GM12878 (cell line): ENCODE measurements around the gene EPS8. TPM values are rescaled to one million over a fixed set of nuclear protein-coding genes. Genes with fewer than 3 reads are reported as not detected.

Source experiments
- ATAC-seq: fragments of 200-7000 bp; cut with Tn5 transposase; 3 replicates; pipeline ENCODE4 v1.9.1; 2020; ENCODE audit warnings: mild to moderate bottlenecking, moderate library complexity
- BruUV-seq: library from RNA; stranded (reverse); fragments of 400-500 nt; replicated peaks from 2 replicates; lab custom pipeline; 2021; lab: Mats Ljungman, UMichigan
- CTCF ChIA-PET: fragments of 300-600 bp; sonication (Branson Sonifier 250); formaldehyde crosslinking; extraction: SDS; loops from one replicate; lab custom pipeline; 2021; ENCODE audit warnings: inconsistent platforms; lab: Yijun Ruan, JAX
- POLR2A ChIA-PET: fragments of 350-600 bp; formaldehyde crosslinking; extraction: SDS; loops from one replicate; lab custom pipeline; 2021; ENCODE audit warnings: inconsistent platforms; lab: Charles Lee
- RAD21 ChIA-PET: fragments of 300-600 bp; sonication (Branson Sonifier 250); formaldehyde crosslinking; loops from one replicate; lab custom pipeline; 2023; ENCODE audit warnings: antibody characterized with exemption; ENCODE audit not compliant: unreplicated experiment; lab: Charles Lee
- SMC1A ChIA-PET: fragments of 300-600 bp; sonication (Branson Sonifier 250); formaldehyde crosslinking; loops from one replicate; lab custom pipeline; 2023; ENCODE audit not compliant: unreplicated experiment, uncharacterized antibody; lab: Charles Lee
- DNase-seq: peaks from one replicate; pipeline ENCODE4 v3.0.0-alpha.2; 2011; ENCODE audit warnings: low read depth, low spot score
- FAIRE-seq: peaks from 3 replicates; lab custom pipeline; 2011; peaks lifted over from hg19 to GRCh38; lab: Jason Lieb, UNC
- H2AFZ ChIP-seq: 2 replicates; pipeline ENCODE4 v1.6.0; 2011; ENCODE audit warnings: low read depth, low read length, control low read depth; ENCODE audit not compliant: control insufficient read depth
- H3K27ac ChIP-seq: 2 replicates; pipeline ENCODE4 v1.5.1; 2011; ENCODE audit warnings: control low read depth; ENCODE audit not compliant: control insufficient read depth, insufficient read depth
- H3K27me3 ChIP-seq, 2 experiments: replicated peaks in 1 of 2; 2 replicates each; pipeline versions ENCODE4 v1.6.0 to v1.6.1; 2011; ENCODE audit warnings: low read length in 1 of 2; ENCODE audit not compliant: control insufficient read depth in 2 of 2, insufficient read depth in 2 of 2
- H3K36me3 ChIP-seq, 2 experiments: 2 replicates each; pipeline ENCODE4 v1.5.1; 2011; ENCODE audit warnings: low read length in 1 of 2; ENCODE audit not compliant: control insufficient read depth in 2 of 2, insufficient read depth in 2 of 2
- H3K4me1 ChIP-seq: 2 replicates; pipeline ENCODE4 v1.6.1; 2011; ENCODE audit warnings: mild to moderate bottlenecking, low read length, moderate library complexity, mixed read lengths; ENCODE audit not compliant: control insufficient read depth, insufficient read depth
- H3K4me2 ChIP-seq: 2 replicates; pipeline ENCODE4 v1.6.0; 2011; ENCODE audit warnings: control low read depth; ENCODE audit not compliant: control insufficient read depth, insufficient read depth
- H3K4me3 ChIP-seq: fragments of 200-600 bp; sonication (generic); 2 replicates; pipeline ENCODE4 v1.5.1; 2016
- H3K79me2 ChIP-seq: 2 replicates; pipeline ENCODE4 v1.6.0; 2011; ENCODE audit warnings: low read length; ENCODE audit not compliant: control insufficient read depth, insufficient read depth
- H3K9ac ChIP-seq: 2 replicates; pipeline ENCODE4 v1.8.0; 2011; ENCODE audit warnings: low read length, control low read depth, mixed read lengths; ENCODE audit not compliant: control insufficient read depth, insufficient read depth
- H3K9me3 ChIP-seq: replicated peaks from 3 replicates; pipeline ENCODE4 v1.5.1; 2011; ENCODE audit warnings: mild to moderate bottlenecking, low read length; ENCODE audit not compliant: control insufficient read depth, insufficient read depth
- H4K20me1 ChIP-seq: 2 replicates; pipeline ENCODE4 v1.6.0; 2011; ENCODE audit not compliant: control insufficient read depth, insufficient read depth
- CBX3 ChIP-seq: fragments of 200-600 bp; sonication (generic); IDR thresholded peaks from 2 replicates; pipeline ENCODE4 v1.6.1; 2016; ENCODE audit warnings: low read depth, borderline replicate concordance
- CHD1 ChIP-seq: IDR thresholded peaks from 2 replicates; pipeline ENCODE4 v1.6.1; 2012; ENCODE audit warnings: low read depth, low read length, improper control_type of control experiment
- FOS ChIP-seq: IDR thresholded peaks from 3 replicates; pipeline ENCODE4 v1.6.1; 2011; ENCODE audit warnings: borderline replicate concordance; ENCODE audit not compliant: insufficient read length; ENCODE audit errors: extremely low read depth
- MEF2B ChIP-seq: fragments of 450-650 bp; IDR thresholded peaks from 2 replicates; pipeline ENCODE4 v1.6.1; 2018; ENCODE audit warnings: mild to moderate bottlenecking, moderate library complexity; ENCODE audit not compliant: partially characterized antibody, poor library complexity, severe bottlenecking
- NR2C2 ChIP-seq: IDR thresholded peaks from 2 replicates; pipeline ENCODE4 v1.6.1; 2011; ENCODE audit warnings: borderline replicate concordance, low read depth; ENCODE audit not compliant: control insufficient read depth, insufficient read length
- YY1 ChIP-seq: IDR thresholded peaks from 2 replicates; pipeline ENCODE4 v1.6.1; 2011; ENCODE audit warnings: low read depth, mild to moderate bottlenecking, low read length
- ZNF274 ChIP-seq: IDR thresholded peaks from one replicate; pipeline ENCODE4 v1.8.0; 2011; ENCODE audit not compliant: insufficient read length, insufficient read depth
- WGBS: methylation state at CpG from one replicate; pipeline ENCODE4 v1.1.6; 2016; ENCODE audit warnings: low lambda C conversion rate; ENCODE audit not compliant: insufficient replicate concordance, insufficient coverage; ENCODE audit errors: missing lambda C conversion rate; 5-methylcytosine and 5-hydroxymethylcytosine counted together
- in situ Hi-C: fragments of 300-500 bp; cut with MboI; formaldehyde crosslinking; loops from 9 replicates; pipeline ENCODE4 v1.14.3; 2018; ENCODE audit warnings: mixed read lengths
- intact Hi-C: fragments of 100-400 bp; cut with micrococcal nuclease; formaldehyde crosslinking; loops from one replicate; pipeline ENCODE4 v1.14.2; 2022; ENCODE audit not compliant: unreplicated experiment
- polyA plus RNA-seq, 11 experiments: library from polyadenylated mRNA; depleted of rRNA in 4 of 11; unstranded in 6 of 11; stranded (reverse) in 5 of 11; fragments of >200 nt; fragmentation: Nextera tagmentation in 4 of 11; fragmentation: Illumina TruSeq in 1 of 11; extraction: Ambion mirVana in 4 of 11; extraction: Trizol in 1 of 11; gene quantifications; 1 replicate in 1 of 11; 2 replicates in 10 of 11; pipeline versions ENCODE4 v1.2.1 to v1.2.3, GENCODE V29; 2011 to 2016; ENCODE audit warnings: inconsistent platforms in 2 of 11, missing spikeins in 2 of 11, low read depth in 1 of 11
- total RNA-seq, 4 experiments: library from RNA; depleted of rRNA in 3 of 4; stranded (reverse); fragments of >200 nt in 3 of 4; fragmentation: Illumina TruSeq in 1 of 4; extraction: Trizol in 1 of 4; gene quantifications; 2 replicates each; pipeline versions ENCODE4 v1.2.1 to v1.2.3, GENCODE V29; 2013 to 2021
- TF ChIP-seq, protein P1 (sequence below), 3 experiments: IDR thresholded peaks in 2 of 3; conservative IDR thresholded peaks in 1 of 3; 2 replicates each; pipeline ENCODE4 v1.5.1; 2011; ENCODE audit warnings: low read depth in 3 of 3, low read length in 3 of 3, mild to moderate bottlenecking in 3 of 3, control low read depth in 2 of 3, moderate library complexity in 2 of 3, inconsistent platforms in 1 of 3, mixed read lengths in 1 of 3; ENCODE audit not compliant: control insufficient read depth in 2 of 3, insufficient read depth in 1 of 3; ENCODE audit errors: extremely low read depth in 1 of 3
- TF ChIP-seq, protein P2 (sequence below): fragments of 150-350 bp; IDR thresholded peaks from 2 replicates; pipeline ENCODE4 v1.6.1; 2014; ENCODE audit warnings: mild to moderate bottlenecking, low read depth, low read length
- TF ChIP-seq, protein P3 (sequence below): IDR thresholded peaks from 2 replicates; pipeline ENCODE4 v1.6.1; 2011; ENCODE audit warnings: mild to moderate bottlenecking, low read depth, low read length, moderate library complexity; ENCODE audit not compliant: insufficient replicate concordance

The EPS8 gene
- total and polyA plus RNA-seq, 10 of the 15 experiments (the other 5 are each of a cell fraction or from before 2014, with no cell fraction given): 1.3 to 127 (median 3.4) TPM

DNA sequence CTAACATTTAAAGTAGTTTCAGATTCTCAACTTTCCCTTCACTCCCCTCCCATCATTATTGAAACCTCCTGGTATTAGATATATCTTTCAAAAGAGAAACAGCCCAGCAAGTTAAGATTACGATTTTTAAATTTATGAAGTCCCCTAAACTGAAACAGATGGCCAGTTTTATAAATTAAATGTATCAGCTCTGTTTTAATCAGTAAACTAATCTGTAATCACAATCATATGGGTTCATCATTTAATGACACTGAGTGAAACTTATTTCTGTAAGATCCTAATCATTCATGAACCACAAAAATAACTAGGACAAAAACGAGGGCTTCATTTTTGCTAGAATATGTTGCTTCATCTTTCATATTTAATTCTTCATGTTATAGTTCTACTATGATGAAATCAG, 137.8 kb downstream of the EPS8 start:
- H3K4me1 ChIP-seq: no peaks in the 10 kb centered on the region
- in situ Hi-C loops (no loop called here), intact Hi-C loops (no loop called here)
- no peak for FAIRE-seq
- CTCF ChIA-PET: interaction anchor here (0.6 to 1.4 kb wide), 3 partner anchors 11 to 39 kb away, joined by 3 to 6 read pairs (median 5); no protein-coding TSS in a partner anchor
- DNase-seq: no peak
- no peaks in the 10 kb centered on the region for H3K79me2 ChIP-seq
- no peak overlapping the region for H3K27ac ChIP-seq
- no peaks in the 10 kb centered on the region for H3K36me3 ChIP-seq
- H3K4me2 ChIP-seq: no peak overlapping the region
- no peaks in the 10 kb centered on the region for H4K20me1 ChIP-seq
- no peak overlapping the region for H3K4me3 ChIP-seq
- WGBS: 34% methylated on average over 2 of the region's 2 CpGs
- RAD21 ChIA-PET: interaction anchor here (1.2 kb wide), 2 partner anchors 35 to 38 kb away, joined by 3 read pairs; no protein-coding TSS in a partner anchor
- H2AFZ ChIP-seq: no peak overlapping the region
- ATAC-seq: no peak
- no peak overlapping the region for H3K9ac ChIP-seq
- no peaks in the 10 kb centered on the region for H3K27me3 ChIP-seq
- no peak for TF ChIP-seq CBX3
- SMC1A ChIA-PET: interaction anchor here (1.0 to 2.3 kb wide), 10 partner anchors 9 to 145 kb away, joined by 3 to 7 read pairs (median 4); no protein-coding TSS in a partner anchor
- BruUV-seq: no TSS peak
- POLR2A ChIA-PET: no interaction called here
- H3K9me3 ChIP-seq: no peaks in the 10 kb centered on the region

DNA sequence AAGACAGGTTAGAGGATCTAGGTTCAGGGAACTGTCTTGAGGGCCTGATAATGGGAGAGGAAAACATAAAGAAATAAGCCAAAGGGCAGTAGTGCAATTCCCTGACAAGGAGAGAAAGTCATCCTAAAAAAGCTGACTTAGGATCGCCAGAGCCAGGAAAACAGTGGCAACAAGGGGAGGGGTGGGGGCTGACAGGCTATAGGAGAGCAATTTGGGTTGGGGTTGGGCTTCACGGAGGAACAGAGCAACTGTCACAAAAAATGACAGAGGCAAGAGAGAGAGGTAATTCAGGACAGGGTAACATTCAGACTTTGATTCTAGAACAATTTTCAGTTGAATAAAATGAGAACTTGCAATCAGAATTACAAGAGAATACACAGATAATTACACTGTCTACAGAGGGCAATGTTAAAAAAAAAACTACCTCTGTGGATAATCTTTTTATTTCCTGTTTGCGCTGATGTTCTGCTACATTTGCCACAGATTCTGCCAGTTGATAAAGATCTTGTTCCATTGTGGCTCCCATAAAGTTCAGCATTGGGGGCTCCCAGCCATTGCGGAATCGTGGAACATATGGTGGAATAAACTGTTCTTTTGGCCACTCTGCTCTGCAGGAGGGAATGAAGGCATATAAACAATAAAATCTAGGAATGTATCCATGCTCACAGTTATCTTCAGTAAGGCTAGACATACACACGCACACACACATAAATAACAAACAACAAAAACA, 138.6 kb downstream of the EPS8 start:
- H3K4me1 ChIP-seq: no peaks in the 10 kb centered on the region
- no peak overlapping the region for H3K9ac ChIP-seq
- no peaks in the 10 kb centered on the region for H4K20me1 ChIP-seq
- no peak for FAIRE-seq
- no peak for DNase-seq
- no peaks in the 10 kb centered on the region for H3K36me3 ChIP-seq
- H3K9me3 ChIP-seq: no peaks in the 10 kb centered on the region
- ChIA-PET POLR2A (no interaction called here), CTCF (interaction anchor here (0.6 to 1.3 kb wide), 2 partner anchors 24 to 40 kb away, joined by 3 to 5 read pairs; no protein-coding TSS in a partner anchor), SMC1A (interaction anchor here (1.6 to 2.3 kb wide), 3 partner anchors 12 to 145 kb away, joined by 3 to 7 read pairs (median 5); no protein-coding TSS in a partner anchor), RAD21 (interaction anchor here (1.2 kb wide), 1 partner anchor 39 kb away, joined by 3 read pairs; no protein-coding TSS in a partner anchor)
- H3K27me3 ChIP-seq: no peaks in the 10 kb centered on the region
- H2AFZ ChIP-seq: no peak overlapping the region
- no TSS peak for BruUV-seq
- no peak for ATAC-seq
- in situ Hi-C loops: no loop called here
- no peak overlapping the region for H3K4me3 ChIP-seq
- WGBS: 73% methylated on average over 6 of the region's 6 CpGs
- intact Hi-C loops: no loop called here
- H3K4me2 ChIP-seq: no peak overlapping the region
- H3K79me2 ChIP-seq: no peaks in the 10 kb centered on the region
- no peak overlapping the region for H3K27ac ChIP-seq
- TF ChIP-seq FOS: no peak
- TF ChIP-seq ZNF274: no peak
- no peak for TF ChIP-seq YY1
- TF ChIP-seq NR2C2: no peak
- TF ChIP-seq, protein P1, sequence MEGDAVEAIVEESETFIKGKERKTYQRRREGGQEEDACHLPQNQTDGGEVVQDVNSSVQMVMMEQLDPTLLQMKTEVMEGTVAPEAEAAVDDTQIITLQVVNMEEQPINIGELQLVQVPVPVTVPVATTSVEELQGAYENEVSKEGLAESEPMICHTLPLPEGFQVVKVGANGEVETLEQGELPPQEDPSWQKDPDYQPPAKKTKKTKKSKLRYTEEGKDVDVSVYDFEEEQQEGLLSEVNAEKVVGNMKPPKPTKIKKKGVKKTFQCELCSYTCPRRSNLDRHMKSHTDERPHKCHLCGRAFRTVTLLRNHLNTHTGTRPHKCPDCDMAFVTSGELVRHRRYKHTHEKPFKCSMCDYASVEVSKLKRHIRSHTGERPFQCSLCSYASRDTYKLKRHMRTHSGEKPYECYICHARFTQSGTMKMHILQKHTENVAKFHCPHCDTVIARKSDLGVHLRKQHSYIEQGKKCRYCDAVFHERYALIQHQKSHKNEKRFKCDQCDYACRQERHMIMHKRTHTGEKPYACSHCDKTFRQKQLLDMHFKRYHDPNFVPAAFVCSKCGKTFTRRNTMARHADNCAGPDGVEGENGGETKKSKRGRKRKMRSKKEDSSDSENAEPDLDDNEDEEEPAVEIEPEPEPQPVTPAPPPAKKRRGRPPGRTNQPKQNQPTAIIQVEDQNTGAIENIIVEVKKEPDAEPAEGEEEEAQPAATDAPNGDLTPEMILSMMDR (IDR thresholded peaks at IDR 0.05 in 2 of 3, conservative IDR thresholded peaks at IDR 0.05 in 1 of 3; ENCODE audit: control insufficient read depth in 2 of 3, extremely low read depth in 1 of 3, insufficient read depth in 1 of 3, low read depth in 3 of 3, low read length in 3 of 3): no peak
- no peak for TF ChIP-seq CHD1
- TF ChIP-seq MEF2B: no peak
- TF ChIP-seq, protein P2, sequence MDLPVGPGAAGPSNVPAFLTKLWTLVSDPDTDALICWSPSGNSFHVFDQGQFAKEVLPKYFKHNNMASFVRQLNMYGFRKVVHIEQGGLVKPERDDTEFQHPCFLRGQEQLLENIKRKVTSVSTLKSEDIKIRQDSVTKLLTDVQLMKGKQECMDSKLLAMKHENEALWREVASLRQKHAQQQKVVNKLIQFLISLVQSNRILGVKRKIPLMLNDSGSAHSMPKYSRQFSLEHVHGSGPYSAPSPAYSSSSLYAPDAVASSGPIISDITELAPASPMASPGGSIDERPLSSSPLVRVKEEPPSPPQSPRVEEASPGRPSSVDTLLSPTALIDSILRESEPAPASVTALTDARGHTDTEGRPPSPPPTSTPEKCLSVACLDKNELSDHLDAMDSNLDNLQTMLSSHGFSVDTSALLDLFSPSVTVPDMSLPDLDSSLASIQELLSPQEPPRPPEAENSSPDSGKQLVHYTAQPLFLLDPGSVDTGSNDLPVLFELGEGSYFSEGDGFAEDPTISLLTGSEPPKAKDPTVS: no peak
- TF ChIP-seq, protein P3, sequence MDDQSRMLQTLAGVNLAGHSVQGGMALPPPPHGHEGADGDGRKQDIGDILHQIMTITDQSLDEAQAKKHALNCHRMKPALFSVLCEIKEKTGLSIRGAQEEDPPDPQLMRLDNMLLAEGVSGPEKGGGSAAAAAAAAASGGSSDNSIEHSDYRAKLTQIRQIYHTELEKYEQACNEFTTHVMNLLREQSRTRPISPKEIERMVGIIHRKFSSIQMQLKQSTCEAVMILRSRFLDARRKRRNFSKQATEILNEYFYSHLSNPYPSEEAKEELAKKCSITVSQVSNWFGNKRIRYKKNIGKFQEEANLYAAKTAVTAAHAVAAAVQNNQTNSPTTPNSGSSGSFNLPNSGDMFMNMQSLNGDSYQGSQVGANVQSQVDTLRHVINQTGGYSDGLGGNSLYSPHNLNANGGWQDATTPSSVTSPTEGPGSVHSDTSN: no peak
